Parathyroid adenoma (tissue), 2 donors: ENCODE results near the gene TENT5C.

Experiments
- H2AFZ ChIP-seq: fragments of 300-600 bp; sonication (generic); one replicate; pipeline ENCODE4 v1.7.0; 2017; ENCODE audit warnings: antibody characterized with exemption, mild to moderate bottlenecking
- H3K27ac ChIP-seq: fragments of 300-600 bp; sonication (generic); one replicate; pipeline ENCODE4 v1.7.0; 2017
- H3K27me3 ChIP-seq: fragments of 300-600 bp; sonication (generic); one replicate; pipeline ENCODE4 v1.7.0; 2017; ENCODE audit warnings: low read length; ENCODE audit not compliant: control insufficient read depth, insufficient read depth
- H3K36me3 ChIP-seq: fragments of 300-600 bp; sonication (generic); one replicate; pipeline ENCODE4 v1.7.0; 2017; ENCODE audit warnings: low read length; ENCODE audit not compliant: control insufficient read depth, insufficient read depth
- H3K4me1 ChIP-seq: fragments of 300-600 bp; sonication (generic); one replicate; pipeline ENCODE4 v1.7.0; 2017; ENCODE audit warnings: control low read depth
- H3K4me2 ChIP-seq: fragments of 300-600 bp; sonication (generic); one replicate; pipeline ENCODE4 v1.7.0; 2017; ENCODE audit warnings: low read length
- H3K4me3 ChIP-seq: fragments of 300-600 bp; sonication (generic); one replicate; pipeline ENCODE4 v1.7.0; 2017; ENCODE audit warnings: low read depth, low read length
- H3K79me2 ChIP-seq: fragments of 300-600 bp; sonication (generic); one replicate; pipeline ENCODE4 v1.7.0; 2017; ENCODE audit warnings: control low read depth
- H3K9ac ChIP-seq: fragments of 300-600 bp; sonication (generic); one replicate; pipeline ENCODE4 v1.7.0; 2017; ENCODE audit warnings: mild to moderate bottlenecking
- H3K9me3 ChIP-seq: fragments of 300-600 bp; sonication (generic); one replicate; pipeline ENCODE4 v1.7.0; 2017; ENCODE audit warnings: low read length; ENCODE audit not compliant: control insufficient read depth
- CTCF ChIP-seq: fragments of 300-600 bp; sonication (generic); IDR thresholded peaks from one replicate; pipeline ENCODE4 v1.7.0; 2017; ENCODE audit warnings: antibody characterized with exemption, mild to moderate bottlenecking
- donor health status: primary hyperparathyroidism.

The TENT5C gene

DNA sequence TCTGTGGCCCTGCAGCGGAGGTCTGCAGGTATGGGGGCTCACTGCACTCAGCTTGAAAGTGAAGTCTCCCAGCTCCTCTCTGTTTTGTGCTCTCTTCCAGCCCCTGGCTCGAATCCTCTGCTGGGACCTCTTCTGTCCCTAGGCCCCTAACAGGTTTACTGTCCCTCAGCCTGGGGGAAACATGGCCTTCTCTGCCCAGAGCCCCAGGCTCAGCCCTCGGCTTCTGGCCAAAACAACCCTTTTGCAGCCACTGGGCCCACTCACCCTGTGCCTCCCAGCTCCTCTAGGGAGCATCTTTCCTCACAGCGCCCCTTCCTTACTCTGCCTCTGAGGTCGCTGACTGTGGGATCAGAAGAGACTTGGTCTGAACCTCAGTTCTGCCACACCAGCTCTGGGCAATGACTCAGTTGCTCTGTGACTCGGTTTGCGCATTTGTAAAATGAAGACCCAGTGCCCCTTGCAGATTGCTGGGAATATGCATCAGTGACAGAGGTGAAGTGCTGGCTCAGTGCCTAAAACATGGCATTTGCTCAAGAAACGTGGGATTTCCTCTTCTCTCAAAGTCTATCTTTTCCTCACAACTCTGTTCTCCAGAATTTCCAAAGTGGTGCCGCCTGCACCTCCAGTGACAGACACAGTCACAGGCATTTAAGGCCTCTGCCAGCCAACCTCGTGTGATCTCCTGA lies 26.5 kb upstream of the TENT5C start:
- no peaks in the 10 kb centered on the region for H3K27me3 ChIP-seq
- H3K4me1 ChIP-seq, result no peaks in the 10 kb centered on the region
- no peaks in the 10 kb centered on the region for H3K36me3 ChIP-seq
- no peak overlapping the region for H2AFZ ChIP-seq
- no peak for TF ChIP-seq CTCF
- H3K4me2 ChIP-seq, result no peak overlapping the region
- no peak overlapping the region for H3K27ac ChIP-seq
- H3K79me2 ChIP-seq, result no peaks in the 10 kb centered on the region
- H3K9ac ChIP-seq, result no peak overlapping the region
- no peaks in the 10 kb centered on the region for H3K9me3 ChIP-seq
- no peak overlapping the region for H3K4me3 ChIP-seq

GRCh38 chr1:117580436-117580835 lies 25.4 kb upstream of the TENT5C start:
- H3K36me3 ChIP-seq, result no peaks in the 10 kb centered on the region
- H3K9ac ChIP-seq, result no peak overlapping the region
- no peak for TF ChIP-seq CTCF
- H3K27me3 ChIP-seq, result no peaks in the 10 kb centered on the region
- no peak overlapping the region for H3K4me2 ChIP-seq
- H3K4me3 ChIP-seq, result no peak overlapping the region
- H2AFZ ChIP-seq, result no peak overlapping the region
- no peaks in the 10 kb centered on the region for H3K9me3 ChIP-seq
- H3K27ac ChIP-seq, result no peak overlapping the region
- H3K4me1 ChIP-seq, result no peaks in the 10 kb centered on the region
- H3K79me2 ChIP-seq, result no peaks in the 10 kb centered on the region

DNA sequence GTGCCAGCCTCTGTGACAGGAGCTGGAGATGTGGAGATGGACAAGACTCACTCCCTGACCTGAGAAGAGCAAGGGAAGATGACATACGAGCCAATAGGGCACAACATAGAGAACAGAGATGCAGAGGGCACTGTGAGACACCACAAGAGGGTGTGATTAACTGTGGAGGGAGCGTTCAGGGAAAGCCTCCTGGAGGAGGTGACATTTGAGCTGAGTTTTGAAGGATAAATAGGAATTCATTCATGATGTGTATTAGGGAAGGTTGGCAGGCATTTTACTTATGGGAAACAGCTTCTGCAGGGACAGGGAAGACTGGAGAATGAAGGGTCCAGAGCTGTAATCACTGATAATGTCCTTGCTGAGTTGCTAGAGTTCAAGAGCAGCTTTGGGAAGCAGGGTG lies 25.0 kb upstream of the TENT5C start:
- Histone ChIP-seq H3K4me3 (no peak overlapping the region), H2AFZ (no peak overlapping the region), H3K36me3 (no peaks in the 10 kb centered on the region), H3K27me3 (no peaks in the 10 kb centered on the region), H3K79me2 (no peaks in the 10 kb centered on the region), H3K9ac (no peak overlapping the region), H3K4me1 (no peaks in the 10 kb centered on the region), H3K4me2 (no peak overlapping the region), H3K27ac (no peak overlapping the region), H3K9me3 (no peaks in the 10 kb centered on the region)
- no peak for TF ChIP-seq CTCF

DNA sequence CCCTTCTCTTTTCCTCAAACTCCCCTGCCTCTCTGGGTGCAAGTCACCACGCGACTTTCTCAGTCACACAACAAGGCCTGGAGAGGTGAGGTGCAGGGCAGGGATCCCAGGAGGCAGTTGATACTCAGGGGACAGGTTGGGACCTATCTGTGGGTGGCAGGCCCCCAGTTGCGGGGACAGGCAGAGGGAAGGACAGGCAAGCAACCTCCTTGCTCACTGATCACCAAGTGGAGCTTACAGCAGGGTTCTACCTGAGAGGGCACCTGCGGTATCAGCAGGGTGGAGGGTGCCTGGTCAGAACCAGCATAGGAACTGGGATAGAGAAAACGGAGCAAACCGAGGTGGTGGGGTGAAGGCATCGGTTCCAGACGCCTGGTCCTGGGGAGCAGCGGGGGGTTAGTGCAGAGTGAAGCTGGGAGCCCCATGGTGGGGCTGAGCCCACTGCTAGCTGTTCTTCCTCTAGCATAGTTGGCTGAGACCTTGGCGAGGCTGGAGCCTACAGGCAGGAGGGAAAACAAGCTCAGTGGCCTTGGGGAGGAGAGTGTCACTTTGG lies 24.4 kb upstream of the TENT5C start:
- Histone ChIP-seq H3K9me3 (no peaks in the 10 kb centered on the region), H3K27me3 (no peaks in the 10 kb centered on the region), H2AFZ (no peak overlapping the region), H3K4me2 (no peak overlapping the region), H3K4me3 (no peak overlapping the region), H3K4me1 (no peaks in the 10 kb centered on the region), H3K9ac (no peak overlapping the region), H3K79me2 (no peaks in the 10 kb centered on the region), H3K36me3 (no peaks in the 10 kb centered on the region), H3K27ac (no peak overlapping the region)
- TF ChIP-seq CTCF, result no peak

GRCh38 chr1:117582451-117582850 lies 23.4 kb upstream of the TENT5C start:
- H3K27ac ChIP-seq, result no peak overlapping the region
- H2AFZ ChIP-seq, result no peak overlapping the region
- no peak for TF ChIP-seq CTCF
- no peaks in the 10 kb centered on the region for H3K79me2 ChIP-seq
- H3K9ac ChIP-seq, result no peak overlapping the region
- H3K4me2 ChIP-seq, result no peak overlapping the region
- H3K4me3 ChIP-seq, result no peak overlapping the region
- H3K36me3 ChIP-seq, result no peaks in the 10 kb centered on the region
- no peaks in the 10 kb centered on the region for H3K9me3 ChIP-seq
- no peaks in the 10 kb centered on the region for H3K27me3 ChIP-seq
- no peaks in the 10 kb centered on the region for H3K4me1 ChIP-seq
